Stimulated activated CD4-positive, alpha-beta T cell treated with anti-CD3 and anti-CD28 coated beads, Interleukin-12 subunit alpha, Interleukin-12 subunit beta, amount 100 ng/mL, for 24 hours (primary cell): ENCODE data around the gene EHD3.
A peak's percentile ranks its signal among the peaks of the same experiment; 100 is the strongest.

ENCODE experiments used
- DNase-seq, 2 experiments: peaks; one replicate each; pipeline ENCODE4 v3.0.0-alpha.2; 2020; ENCODE audit warnings: low read depth in 2 of 2

Gene EHD3

GRCh38 chr2:31284107-31284506 lies 50.2 kb downstream of the EHD3 start:
- DNase-seq, result no peak

DNA sequence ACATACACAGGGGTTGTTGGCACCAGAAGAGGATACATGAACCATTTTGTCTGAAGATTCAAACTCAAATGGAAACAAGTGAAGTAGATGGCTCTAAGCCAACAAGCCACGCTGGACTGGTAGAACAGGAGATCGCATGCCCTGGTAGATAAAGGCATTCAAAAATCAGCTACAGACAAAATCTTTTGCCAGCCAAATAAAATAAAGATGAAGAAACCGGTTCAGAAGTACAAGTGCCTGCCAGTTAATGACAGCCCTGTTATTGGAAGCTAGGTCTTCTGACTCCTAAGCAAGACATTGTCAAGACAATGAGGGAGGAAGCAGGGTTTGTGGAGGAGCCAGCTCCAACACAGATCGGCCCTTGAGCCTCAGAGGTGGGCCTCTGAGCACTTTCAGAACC lies 52.3 kb downstream of the EHD3 start:
- DNase-seq, result no peak

GRCh38 chr2:31286961-31287550 lies 53.1 kb downstream of the EHD3 start:
- no peak for DNase-seq

DNA sequence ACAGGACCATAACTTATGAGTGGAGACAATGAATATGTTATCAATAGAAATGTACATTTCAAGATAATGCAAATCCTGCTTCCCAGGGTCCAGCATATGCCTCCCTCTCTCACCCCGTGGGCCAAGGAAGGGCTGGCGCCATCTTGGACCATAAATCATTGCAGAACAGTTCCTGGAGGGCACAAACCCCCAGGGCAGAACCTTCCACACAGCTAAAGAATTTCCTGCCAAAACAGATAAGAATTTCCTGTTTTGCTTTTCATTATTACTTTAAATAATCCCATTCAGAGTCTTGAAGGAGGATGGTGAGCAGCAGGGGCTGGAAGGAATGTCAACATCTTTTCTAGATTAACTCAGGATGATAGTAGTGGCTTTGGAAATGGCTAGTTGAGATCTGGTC lies 53.7 kb downstream of the EHD3 start:
- DNase-seq, result no peak

DNA sequence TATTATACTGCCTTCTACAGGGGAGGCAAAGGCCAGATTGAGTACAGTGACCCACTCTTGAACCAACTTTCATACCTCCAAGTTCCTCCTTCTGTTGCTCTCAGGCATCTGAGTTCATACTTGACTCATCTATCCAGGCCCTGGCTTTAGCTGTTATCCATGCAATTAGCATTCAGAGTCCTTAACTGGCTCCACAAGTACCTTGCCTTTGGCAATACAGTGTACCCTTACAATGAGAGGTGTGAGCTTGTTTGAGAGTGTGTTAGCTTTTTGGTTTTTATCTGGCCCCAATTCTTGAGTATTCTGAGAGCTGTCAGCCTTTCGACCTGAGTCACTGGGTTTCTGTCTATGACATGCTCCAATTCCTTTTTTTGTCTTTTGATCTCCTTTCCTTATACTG lies 60.2 kb downstream of the EHD3 start:
- no peak for DNase-seq

DNA sequence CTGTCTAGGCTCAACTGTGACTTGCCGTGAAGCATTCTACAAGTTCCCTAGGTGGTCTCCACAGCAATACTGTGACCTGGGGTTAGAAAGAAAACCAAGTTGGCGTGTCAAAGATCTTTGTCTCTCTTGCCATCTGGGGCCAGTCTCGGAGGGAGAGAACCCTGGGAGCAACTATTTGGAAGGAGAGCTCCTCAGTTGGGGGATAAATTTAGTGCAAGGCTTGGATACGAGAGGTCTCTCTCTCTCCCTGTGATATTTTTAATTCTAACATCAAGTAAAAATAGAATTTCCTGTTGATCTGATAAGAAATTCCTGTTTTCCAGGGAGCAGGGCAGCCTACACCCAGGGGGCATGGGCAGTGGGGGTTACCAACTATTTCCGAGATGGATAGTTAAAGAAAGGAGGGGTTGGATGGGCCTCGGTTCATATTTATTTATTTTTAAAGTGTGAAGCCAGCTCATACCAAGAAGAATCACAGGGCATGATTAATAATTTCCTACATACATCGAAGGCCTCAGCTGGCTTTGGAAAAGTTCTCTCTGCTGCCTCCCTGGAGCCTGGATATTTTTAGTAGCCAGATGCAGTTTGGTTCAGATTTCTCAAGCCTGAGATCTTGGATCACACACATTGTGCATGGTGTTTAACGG lies 62.8 kb downstream of the EHD3 start:
- DNase-seq, result no peak

DNA sequence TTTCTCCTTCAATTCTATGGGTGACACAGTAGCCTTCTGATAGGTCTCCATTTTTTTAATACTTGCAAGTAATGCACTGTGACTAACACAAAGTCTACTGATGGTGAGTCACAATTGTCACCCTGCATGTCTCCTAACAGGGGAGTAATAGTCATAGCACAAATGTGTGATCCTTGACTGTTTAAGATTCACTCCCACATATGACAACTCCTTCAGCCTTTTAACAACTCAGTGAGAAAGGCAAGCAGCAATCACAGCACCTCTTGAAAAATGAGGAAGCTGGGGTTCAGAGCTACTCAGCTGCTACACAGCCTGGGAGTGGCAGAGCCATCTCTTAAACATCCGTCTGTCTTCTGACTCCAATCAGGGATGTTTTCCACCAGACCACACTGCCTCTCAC lies 63.8 kb downstream of the EHD3 start:
- no peak for DNase-seq

- DNase-seq, result no peak
Measured at GRCh38 chr2:31299547-31299946, 65.6 kb downstream of the EHD3 start.

GRCh38 chr2:31300309-31300708 lies 66.4 kb downstream of the EHD3 start:
- DNase-seq, result no peak

GRCh38 chr2:31302940-31303563 lies 69.1 kb downstream of the EHD3 start:
- DNase-seq, result no peak

DNA sequence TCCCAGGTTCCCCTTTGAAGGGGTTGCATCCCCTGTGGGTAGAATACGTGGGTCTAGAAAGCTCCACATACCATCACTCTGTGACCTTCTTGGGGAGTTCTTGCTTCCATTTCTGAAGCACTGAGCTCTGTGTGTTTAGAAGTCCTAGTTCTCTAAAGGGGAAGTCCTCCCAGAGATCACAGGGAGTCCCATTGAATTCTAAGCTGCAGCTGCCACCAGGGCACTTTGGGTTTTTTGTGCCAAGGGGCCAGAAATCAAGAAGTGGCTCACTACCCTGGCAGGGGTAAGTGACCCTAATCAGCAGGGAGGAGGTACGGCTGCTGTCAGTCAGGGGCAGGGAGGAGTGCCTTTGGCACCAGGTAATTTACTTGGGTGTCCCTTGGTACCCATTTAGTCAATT lies 70.9 kb downstream of the EHD3 start:
- no peak for DNase-seq

DNA sequence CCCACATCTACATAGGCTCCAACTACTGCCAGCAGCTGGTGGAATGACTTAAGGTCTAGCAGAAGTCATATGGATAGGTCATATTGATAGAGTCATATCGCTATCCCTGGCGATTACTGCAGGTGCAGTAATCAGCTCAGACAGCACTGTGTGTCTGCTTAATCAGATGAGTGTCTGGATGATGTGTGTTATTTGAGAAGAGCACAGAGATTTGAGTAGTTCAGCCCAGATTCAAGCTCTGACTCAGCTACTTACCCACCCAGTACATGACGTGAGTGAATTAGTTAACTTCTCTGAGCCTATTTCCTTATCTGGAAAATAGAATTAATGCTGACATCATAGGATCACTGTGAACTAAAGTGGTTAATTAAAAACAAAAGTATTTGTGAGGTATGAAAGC lies 78.9 kb downstream of the EHD3 start:
- DNase-seq, result no peak

GRCh38 chr2:31314761-31315160 lies 80.8 kb downstream of the EHD3 start:
- no peak for DNase-seq

GRCh38 chr2:31317396-31317795 lies 83.4 kb downstream of the EHD3 start:
- DNase-seq, result no peak

GRCh38 chr2:31318361-31319336 lies 84.7 kb downstream of the EHD3 start:
- DNase-seq, result peak in 1 of 2 experiments; percentile 40
